Measurements from ENCODE around the gene FAM107B.

Gene FAM107B

DNA sequence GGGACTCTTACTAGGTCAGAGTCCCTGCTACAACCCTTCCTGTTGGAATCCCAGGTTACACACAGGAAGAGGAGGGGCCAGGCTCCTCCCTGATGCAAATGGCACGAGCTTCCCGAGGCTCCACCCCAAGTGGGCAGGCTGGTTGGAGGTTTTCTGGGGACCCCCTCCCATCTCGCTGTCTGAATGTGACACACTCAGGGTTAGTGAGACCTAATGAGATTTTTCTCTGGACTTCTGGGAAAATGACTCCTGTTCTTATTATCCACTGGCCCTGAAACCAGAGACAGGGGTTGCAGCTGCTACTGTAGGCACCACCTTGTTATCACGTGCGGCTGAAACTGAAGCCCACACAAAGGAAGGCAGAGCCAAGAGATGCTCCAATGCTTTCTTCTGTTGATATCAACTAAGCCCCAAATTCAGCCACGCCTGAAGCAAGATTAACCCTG is 103.3 kb downstream of the FAM107B start:
- H3K4me3 ChIP-seq (ENCODE audit: low read depth, low read length) = no peak overlapping the region
- DNase-seq (ENCODE audit: low read depth) = no peak
- TF ChIP-seq, protein P1, sequence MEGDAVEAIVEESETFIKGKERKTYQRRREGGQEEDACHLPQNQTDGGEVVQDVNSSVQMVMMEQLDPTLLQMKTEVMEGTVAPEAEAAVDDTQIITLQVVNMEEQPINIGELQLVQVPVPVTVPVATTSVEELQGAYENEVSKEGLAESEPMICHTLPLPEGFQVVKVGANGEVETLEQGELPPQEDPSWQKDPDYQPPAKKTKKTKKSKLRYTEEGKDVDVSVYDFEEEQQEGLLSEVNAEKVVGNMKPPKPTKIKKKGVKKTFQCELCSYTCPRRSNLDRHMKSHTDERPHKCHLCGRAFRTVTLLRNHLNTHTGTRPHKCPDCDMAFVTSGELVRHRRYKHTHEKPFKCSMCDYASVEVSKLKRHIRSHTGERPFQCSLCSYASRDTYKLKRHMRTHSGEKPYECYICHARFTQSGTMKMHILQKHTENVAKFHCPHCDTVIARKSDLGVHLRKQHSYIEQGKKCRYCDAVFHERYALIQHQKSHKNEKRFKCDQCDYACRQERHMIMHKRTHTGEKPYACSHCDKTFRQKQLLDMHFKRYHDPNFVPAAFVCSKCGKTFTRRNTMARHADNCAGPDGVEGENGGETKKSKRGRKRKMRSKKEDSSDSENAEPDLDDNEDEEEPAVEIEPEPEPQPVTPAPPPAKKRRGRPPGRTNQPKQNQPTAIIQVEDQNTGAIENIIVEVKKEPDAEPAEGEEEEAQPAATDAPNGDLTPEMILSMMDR (IDR thresholded peaks at IDR 0.05; ENCODE audit: control insufficient read depth, extremely low read depth, insufficient read depth) = no peak

DNA sequence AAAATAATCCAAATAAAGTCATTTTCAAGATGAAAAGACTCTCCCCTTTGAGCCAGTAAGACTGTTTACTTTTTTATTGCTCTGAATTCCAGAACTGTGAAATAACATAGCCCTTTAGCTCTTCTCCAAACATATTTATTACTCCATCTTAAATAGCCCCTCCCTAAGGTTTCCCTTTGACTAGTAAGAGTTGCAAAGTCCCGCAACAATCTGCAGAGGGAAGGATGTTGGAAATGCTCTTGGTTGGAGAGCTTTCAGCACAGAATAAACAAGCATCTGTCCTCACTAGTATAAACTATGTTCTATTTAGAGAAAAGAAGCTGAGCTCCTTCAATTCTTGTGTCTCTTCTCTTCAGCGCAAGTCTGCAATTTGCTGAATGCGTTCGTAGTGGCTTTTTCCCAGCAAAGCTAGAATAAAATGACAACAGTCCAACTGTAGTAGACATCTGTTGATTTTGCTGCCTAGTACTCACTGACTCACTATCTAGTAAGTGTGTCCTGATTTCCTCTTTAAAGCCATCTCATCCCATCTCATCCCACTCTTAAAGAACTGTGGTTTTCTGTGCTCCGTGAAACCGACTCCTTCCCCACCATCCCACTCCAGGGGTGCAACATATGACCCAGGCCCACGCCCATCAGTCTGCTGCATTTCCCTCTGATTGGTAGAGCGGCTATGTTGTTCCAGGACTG is 104.0 kb downstream of the FAM107B start:
- no peak overlapping the region for H3K4me3 ChIP-seq (ENCODE audit: low read depth, low read length)
- TF ChIP-seq, protein P1 (IDR thresholded peaks at IDR 0.05; ENCODE audit: control insufficient read depth, extremely low read depth, insufficient read depth) = no peak
- DNase-seq (ENCODE audit: low read depth) = no peak

DNA sequence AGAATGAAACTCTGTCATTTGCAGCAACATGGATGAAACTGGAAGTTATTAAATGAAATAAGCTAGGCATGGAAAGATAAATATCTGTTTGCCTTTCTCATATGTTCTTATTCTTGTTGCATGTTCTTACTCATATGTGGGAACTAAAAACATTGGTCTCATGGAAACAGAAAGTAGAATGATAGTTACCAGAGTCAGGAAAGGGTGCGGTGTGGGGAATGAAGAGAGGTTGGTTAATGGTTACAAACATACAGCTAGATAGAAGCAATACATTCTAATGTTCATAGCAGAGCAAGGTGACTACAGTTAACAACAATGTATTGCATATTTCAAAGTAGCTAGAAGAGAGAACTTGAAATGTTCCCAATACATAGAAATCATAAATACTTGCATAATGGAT is 105.1 kb downstream of the FAM107B start:
- DNase-seq (ENCODE audit: low read depth) = no peak
- TF ChIP-seq, protein P1 (IDR thresholded peaks at IDR 0.05; ENCODE audit: control insufficient read depth, extremely low read depth, insufficient read depth) = no peak
- no peak overlapping the region for H3K4me3 ChIP-seq (ENCODE audit: low read depth, low read length)

DNA sequence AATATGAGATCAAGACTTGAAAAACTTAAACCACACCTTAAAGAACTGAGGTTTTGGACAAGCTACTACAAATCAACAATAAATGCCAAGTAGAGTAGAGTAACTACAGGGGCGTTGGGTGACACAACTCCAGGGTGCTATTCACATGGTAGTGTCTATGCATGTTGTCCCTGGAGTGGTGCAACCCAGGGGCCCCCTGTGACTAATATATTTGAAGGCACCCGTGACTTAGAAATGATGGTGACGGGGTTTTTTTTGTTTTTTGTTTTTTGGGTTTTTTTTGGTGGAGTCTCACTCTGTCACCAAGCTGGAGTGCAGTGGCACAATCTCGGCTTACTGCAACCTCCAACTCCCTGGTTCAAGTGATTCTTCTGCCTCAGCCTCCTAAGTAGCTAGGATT is 106.9 kb downstream of the FAM107B start:
- TF ChIP-seq, protein P1 (IDR thresholded peaks at IDR 0.05; ENCODE audit: control insufficient read depth, extremely low read depth, insufficient read depth) = no peak
- DNase-seq (ENCODE audit: low read depth) = no peak
- no peak overlapping the region for H3K4me3 ChIP-seq (ENCODE audit: low read depth, low read length)

DNA sequence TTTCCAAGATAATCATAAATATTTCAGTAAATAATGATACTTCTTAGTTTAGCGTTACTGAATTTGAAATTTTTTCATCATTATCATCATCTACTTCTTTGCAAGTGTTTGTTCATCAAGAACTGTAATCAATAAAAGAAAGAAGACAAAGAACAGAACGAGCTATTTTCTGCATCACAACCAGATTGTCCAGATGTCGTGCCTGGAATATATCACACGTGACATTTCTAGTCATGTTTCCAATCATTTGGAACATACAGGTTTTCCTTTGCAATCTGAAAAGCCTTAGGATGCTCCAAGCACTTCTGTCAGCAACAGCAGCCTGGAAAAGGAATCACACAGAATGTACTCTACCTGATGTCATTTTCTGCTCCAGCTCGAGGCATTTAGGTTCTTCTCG is 107.4 kb downstream of the FAM107B start:
- TF ChIP-seq, protein P1 (IDR thresholded peaks at IDR 0.05; ENCODE audit: control insufficient read depth, extremely low read depth, insufficient read depth) = no peak
- H3K4me3 ChIP-seq (ENCODE audit: low read depth, low read length) = no peak overlapping the region
- peak; percentile 52 for DNase-seq (ENCODE audit: low read depth)

DNA sequence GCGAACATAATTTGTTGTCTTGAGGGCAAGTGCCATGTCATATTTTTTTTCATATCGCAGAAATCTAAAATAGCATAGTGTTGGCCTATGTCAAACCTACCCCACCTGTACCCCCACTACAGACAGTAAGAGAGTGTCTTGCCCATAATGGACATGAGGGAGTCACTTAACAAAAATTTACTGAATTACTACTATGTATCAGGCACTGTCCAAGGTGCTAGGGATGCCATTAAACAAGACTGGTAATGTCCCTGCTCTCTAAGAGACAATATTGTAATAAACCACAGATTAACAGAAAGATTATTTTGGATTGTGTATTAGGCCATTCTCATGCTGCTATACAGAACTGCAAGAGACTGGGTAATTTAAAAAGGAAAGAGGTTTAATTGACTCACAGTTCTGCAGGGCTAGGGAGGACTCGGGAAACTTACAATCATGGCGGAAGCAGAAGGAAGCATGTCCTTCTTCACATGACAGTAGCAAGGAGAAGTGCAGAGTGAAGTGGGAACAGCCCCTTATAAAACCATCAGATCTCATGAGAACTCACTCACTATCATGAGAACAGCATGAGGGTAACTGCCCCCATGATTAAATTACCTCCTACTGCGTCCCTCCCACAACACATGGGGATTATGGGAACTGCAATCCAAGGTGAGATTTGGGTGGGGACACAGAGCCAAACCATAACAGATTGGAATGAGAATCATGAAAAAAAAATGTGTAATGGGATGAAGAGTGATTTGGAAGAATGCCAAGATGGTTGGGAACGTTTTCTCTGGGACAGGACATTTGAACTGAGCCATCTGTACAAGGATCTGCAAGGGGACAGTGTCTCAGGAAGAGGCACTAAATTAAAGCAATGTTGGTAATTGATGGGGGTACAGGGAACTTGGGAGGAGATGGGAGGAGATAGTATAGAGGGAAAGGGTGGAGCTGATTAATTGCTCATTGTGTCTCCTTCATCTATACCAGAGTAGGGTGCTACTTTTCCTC is 108.5 kb downstream of the FAM107B start:
- TF ChIP-seq, protein P1 (IDR thresholded peaks at IDR 0.05; ENCODE audit: control insufficient read depth, extremely low read depth, insufficient read depth) = no peak
- no peak overlapping the region for H3K4me3 ChIP-seq (ENCODE audit: low read depth, low read length)
- no peak for DNase-seq (ENCODE audit: low read depth)

All from LNCaP clone FGC (cell line).